ENCODE measurements around the gene SETD6.
"Not testable (repeated sequence)": the region's sequence is repeated elsewhere in the genome, so short reads cannot be mapped to it uniquely, and the experiment has no call there.

The SETD6 gene

GRCh38 chr16:58475091-58475619, 40.2 kb upstream of the SETD6 start:
- no peak for TF ChIP-seq SPI1 (IDR thresholded peaks at IDR 0.05; ENCODE audit: low read depth, low read length)
- TF ChIP-seq PAX5 (IDR thresholded peaks at IDR 0.05; ENCODE audit: insufficient read depth, low read length, severe bottlenecking) = no peak
- TF ChIP-seq POU2F2 (IDR thresholded peaks at IDR 0.05; ENCODE audit: low read depth, low read length) = no peak
- TF ChIP-seq POLR2A (IDR thresholded peaks at IDR 0.05; ENCODE audit: low read depth, low read length) = no peak
- no peak for TF ChIP-seq POLR2AphosphoS5 (IDR thresholded peaks at IDR 0.05; ENCODE audit: low read depth, low read length)
- no peak for TF ChIP-seq TAF1 (IDR thresholded peaks at IDR 0.05; ENCODE audit: low read depth, low read length)
- DNase-seq (ENCODE audit: insufficient read length, low spot score) = no peak
- no peak for FAIRE-seq

GRCh38 chr16:58476791-58477190, 38.5 kb upstream of the SETD6 start:
- no peak for DNase-seq (ENCODE audit: insufficient read length, low spot score)
- FAIRE-seq = no peak
- TF ChIP-seq POLR2A (IDR thresholded peaks at IDR 0.05; ENCODE audit: low read depth, low read length) (no peak), POLR2AphosphoS5 (IDR thresholded peaks at IDR 0.05; ENCODE audit: low read depth, low read length) (no peak), TAF1 (IDR thresholded peaks at IDR 0.05; ENCODE audit: low read depth, low read length) (no peak), PAX5 (IDR thresholded peaks at IDR 0.05; ENCODE audit: insufficient read depth, low read length, severe bottlenecking) (no peak), POU2F2 (IDR thresholded peaks at IDR 0.05; ENCODE audit: low read depth, low read length) (no peak), SPI1 (IDR thresholded peaks at IDR 0.05; ENCODE audit: low read depth, low read length) (no peak)

- TF ChIP-seq POLR2A (IDR thresholded peaks at IDR 0.05; ENCODE audit: low read depth, low read length) (no peak), SPI1 (IDR thresholded peaks at IDR 0.05; ENCODE audit: low read depth, low read length) (no peak)
- no peak for DNase-seq (ENCODE audit: insufficient read length, low spot score)
- FAIRE-seq = no peak
Measured at GRCh38 chr16:58478427-58478826, 36.9 kb upstream of the SETD6 start.

GRCh38 chr16:58481226-58481869, 34.0 kb upstream of the SETD6 start:
- TF ChIP-seq TAF1 (IDR thresholded peaks at IDR 0.05; ENCODE audit: low read depth, low read length) (no peak), POLR2A (IDR thresholded peaks at IDR 0.05; ENCODE audit: low read depth, low read length) (no peak), POU2F2 (IDR thresholded peaks at IDR 0.05; ENCODE audit: low read depth, low read length) (no peak), POLR2AphosphoS5 (IDR thresholded peaks at IDR 0.05; ENCODE audit: low read depth, low read length) (no peak), PAX5 (IDR thresholded peaks at IDR 0.05; ENCODE audit: insufficient read depth, low read length, severe bottlenecking) (no peak), SPI1 (IDR thresholded peaks at IDR 0.05; ENCODE audit: low read depth, low read length) (no peak)
- FAIRE-seq = no peak
- DNase-seq (ENCODE audit: insufficient read length, low spot score) = no peak

- TF ChIP-seq POLR2AphosphoS5 (IDR thresholded peaks at IDR 0.05; ENCODE audit: low read depth, low read length) (no peak), TAF1 (IDR thresholded peaks at IDR 0.05; ENCODE audit: low read depth, low read length) (no peak), PAX5 (IDR thresholded peaks at IDR 0.05; ENCODE audit: insufficient read depth, low read length, severe bottlenecking) (no peak), POLR2A (IDR thresholded peaks at IDR 0.05; ENCODE audit: low read depth, low read length) (no peak), SPI1 (IDR thresholded peaks at IDR 0.05; ENCODE audit: low read depth, low read length) (no peak), POU2F2 (IDR thresholded peaks at IDR 0.05; ENCODE audit: low read depth, low read length) (no peak)
- FAIRE-seq = peak; percentile 20
Measured at GRCh38 chr16:58481931-58482330, 33.4 kb upstream of the SETD6 start.

GRCh38 chr16:58485184-58485887, 30.0 kb upstream of the SETD6 start:
- FAIRE-seq (no peak), DNase-seq (ENCODE audit: insufficient read length, low spot score) (no peak)
- no peak for TF ChIP-seq POU2F2 (IDR thresholded peaks at IDR 0.05; ENCODE audit: low read depth, low read length)
- no peak for TF ChIP-seq TAF1 (IDR thresholded peaks at IDR 0.05; ENCODE audit: low read depth, low read length)
- no peak for TF ChIP-seq SPI1 (IDR thresholded peaks at IDR 0.05; ENCODE audit: low read depth, low read length)
- TF ChIP-seq POLR2AphosphoS5 (IDR thresholded peaks at IDR 0.05; ENCODE audit: low read depth, low read length) = no peak
- no peak for TF ChIP-seq PAX5 (IDR thresholded peaks at IDR 0.05; ENCODE audit: insufficient read depth, low read length, severe bottlenecking)
- no peak for TF ChIP-seq POLR2A (IDR thresholded peaks at IDR 0.05; ENCODE audit: low read depth, low read length)

More at GRCh38 chr16:58481931-58482330, 33.4 kb upstream of the SETD6 start:
- no peak for DNase-seq (ENCODE audit: insufficient read length, low spot score)

GRCh38 chr16:58487566-58488351, 27.6 kb upstream of the SETD6 start:
- TF ChIP-seq POLR2AphosphoS5 (IDR thresholded peaks at IDR 0.05; ENCODE audit: low read depth, low read length) (no peak), POLR2A (IDR thresholded peaks at IDR 0.05; ENCODE audit: low read depth, low read length) (no peak), POU2F2 (IDR thresholded peaks at IDR 0.05; ENCODE audit: low read depth, low read length) (no peak), PAX5 (IDR thresholded peaks at IDR 0.05; ENCODE audit: insufficient read depth, low read length, severe bottlenecking) (no peak), TAF1 (IDR thresholded peaks at IDR 0.05; ENCODE audit: low read depth, low read length) (no peak), SPI1 (IDR thresholded peaks at IDR 0.05; ENCODE audit: low read depth, low read length) (no peak)
- DNase-seq (ENCODE audit: insufficient read length, low spot score) = peak; percentile 89
- FAIRE-seq = peak; percentile 93

- DNase-seq (ENCODE audit: insufficient read length, low spot score) = no peak
- no peak for FAIRE-seq
- TF ChIP-seq POLR2A (IDR thresholded peaks at IDR 0.05; ENCODE audit: low read depth, low read length) (no peak), POLR2AphosphoS5 (IDR thresholded peaks at IDR 0.05; ENCODE audit: low read depth, low read length) (no peak), PAX5 (IDR thresholded peaks at IDR 0.05; ENCODE audit: insufficient read depth, low read length, severe bottlenecking) (no peak), POU2F2 (IDR thresholded peaks at IDR 0.05; ENCODE audit: low read depth, low read length) (no peak), SPI1 (IDR thresholded peaks at IDR 0.05; ENCODE audit: low read depth, low read length) (no peak), TAF1 (IDR thresholded peaks at IDR 0.05; ENCODE audit: low read depth, low read length) (no peak)
Measured at GRCh38 chr16:58488531-58488930, 26.8 kb upstream of the SETD6 start.

GRCh38 chr16:58490065-58490464, 25.3 kb upstream of the SETD6 start:
- TF ChIP-seq SPI1 (IDR thresholded peaks at IDR 0.05; ENCODE audit: low read depth, low read length) = no peak
- no peak for DNase-seq (ENCODE audit: insufficient read length, low spot score)
- no peak for FAIRE-seq

GRCh38 chr16:58490539-58490938, 24.8 kb upstream of the SETD6 start:
- not testable (repeated sequence) for DNase-seq (ENCODE audit: insufficient read length, low spot score); FAIRE-seq

Data from GM12891 (cell line).